Measurements from ENCODE around the gene KCNH1.

DNA sequence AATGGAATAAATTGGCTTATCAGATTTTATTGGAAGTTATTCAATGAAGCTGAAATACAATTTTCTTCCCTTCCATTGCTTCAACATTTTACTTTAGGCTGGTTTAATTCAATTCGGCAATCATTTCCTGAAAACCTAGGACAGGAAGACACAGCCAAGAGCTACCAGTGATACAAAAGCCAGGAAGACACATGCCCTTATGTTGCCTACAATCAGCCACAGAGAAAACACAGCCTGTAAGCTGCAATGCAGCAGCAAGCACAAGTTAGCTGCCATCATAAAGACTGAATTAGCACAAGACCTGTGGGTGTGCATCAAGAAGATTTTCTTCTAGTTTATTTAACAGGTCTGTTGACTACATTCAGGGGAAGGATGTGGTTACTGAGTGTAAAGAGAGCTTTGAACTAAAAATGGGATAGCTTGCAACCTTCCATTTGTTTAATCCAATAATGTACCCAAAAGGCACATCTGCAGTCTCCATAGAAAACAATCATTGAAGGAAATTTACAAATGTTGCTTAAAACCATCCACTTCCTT lies 193.8 kb downstream of the KCNH1 start:
- TF ChIP-seq POLR2A (IDR thresholded peaks at IDR 0.05) = no peak
- TF ChIP-seq, protein P1, sequence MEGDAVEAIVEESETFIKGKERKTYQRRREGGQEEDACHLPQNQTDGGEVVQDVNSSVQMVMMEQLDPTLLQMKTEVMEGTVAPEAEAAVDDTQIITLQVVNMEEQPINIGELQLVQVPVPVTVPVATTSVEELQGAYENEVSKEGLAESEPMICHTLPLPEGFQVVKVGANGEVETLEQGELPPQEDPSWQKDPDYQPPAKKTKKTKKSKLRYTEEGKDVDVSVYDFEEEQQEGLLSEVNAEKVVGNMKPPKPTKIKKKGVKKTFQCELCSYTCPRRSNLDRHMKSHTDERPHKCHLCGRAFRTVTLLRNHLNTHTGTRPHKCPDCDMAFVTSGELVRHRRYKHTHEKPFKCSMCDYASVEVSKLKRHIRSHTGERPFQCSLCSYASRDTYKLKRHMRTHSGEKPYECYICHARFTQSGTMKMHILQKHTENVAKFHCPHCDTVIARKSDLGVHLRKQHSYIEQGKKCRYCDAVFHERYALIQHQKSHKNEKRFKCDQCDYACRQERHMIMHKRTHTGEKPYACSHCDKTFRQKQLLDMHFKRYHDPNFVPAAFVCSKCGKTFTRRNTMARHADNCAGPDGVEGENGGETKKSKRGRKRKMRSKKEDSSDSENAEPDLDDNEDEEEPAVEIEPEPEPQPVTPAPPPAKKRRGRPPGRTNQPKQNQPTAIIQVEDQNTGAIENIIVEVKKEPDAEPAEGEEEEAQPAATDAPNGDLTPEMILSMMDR (IDR thresholded peaks at IDR 0.05) = no peak

Measured in Peyer's patch (tissue), 4 donors.